GM23338 (cell line): Measurements from ENCODE around the gene SNX10. TPM values are rescaled to one million over a fixed set of nuclear protein-coding genes. Genes with fewer than 3 reads are reported as not detected.

Source experiments
- ATAC-seq: fragments of 200-7000 bp; cut with Tn5 transposase; 3 replicates; pipeline ENCODE4 v1.9.1; 2020
- DNase-seq: peaks from one replicate; pipeline ENCODE4 v3.0.0-alpha.2; 2015; ENCODE audit warnings: low spot score
- H2AFZ ChIP-seq: fragments of 200-600 bp; sonication (generic); 2 replicates; pipeline ENCODE4 v1.8.0; 2016; ENCODE audit warnings: antibody characterized with exemption, mild to moderate bottlenecking, moderate library complexity
- H3F3A ChIP-seq: fragments of 200-600 bp; sonication (generic); replicated peaks from 2 replicates; pipeline ENCODE4 v1.8.0; 2017; ENCODE audit warnings: antibody characterized with exemption, mixed run types, low read depth
- H3K27ac ChIP-seq: fragments of 200-600 bp; sonication (generic); 2 replicates; pipeline ENCODE4 v1.6.1; 2016; ENCODE audit warnings: low read depth
- H3K27me3 ChIP-seq: fragments of 200-600 bp; sonication (generic); 2 replicates; pipeline ENCODE4 v1.8.0; 2016; ENCODE audit warnings: mild to moderate bottlenecking, mixed run types, moderate library complexity; ENCODE audit not compliant: insufficient read depth
- H3K36me3 ChIP-seq: fragments of 200-600 bp; sonication (generic); 2 replicates; pipeline ENCODE4 v1.8.0; 2016; ENCODE audit warnings: mild to moderate bottlenecking; ENCODE audit not compliant: insufficient read depth
- H3K4me1 ChIP-seq: fragments of 200-600 bp; sonication (generic); 2 replicates; pipeline ENCODE4 v1.8.0; 2016; ENCODE audit warnings: mild to moderate bottlenecking, moderate library complexity; ENCODE audit not compliant: insufficient read depth
- H3K4me2 ChIP-seq: fragments of 200-600 bp; sonication (generic); 2 replicates; pipeline ENCODE4 v1.7.1; 2017; ENCODE audit warnings: mixed run types
- H3K4me3 ChIP-seq: fragments of 200-600 bp; sonication (generic); 2 replicates; pipeline ENCODE4 v1.6.1; 2016; ENCODE audit warnings: mixed run types
- H3K79me2 ChIP-seq: fragments of 200-600 bp; sonication (generic); replicated peaks from 2 replicates; pipeline ENCODE4 v1.8.0; 2017; ENCODE audit warnings: mild to moderate bottlenecking; ENCODE audit not compliant: insufficient read depth
- H3K9me2 ChIP-seq: fragments of 200-600 bp; sonication (generic); 2 replicates; pipeline ENCODE4 v1.8.0; 2017; ENCODE audit not compliant: insufficient read depth
- H4K20me1 ChIP-seq: fragments of 200-600 bp; sonication (generic); replicated peaks from 2 replicates; pipeline ENCODE4 v1.8.0; 2017; ENCODE audit warnings: mild to moderate bottlenecking; ENCODE audit not compliant: insufficient read depth
- H3K27ac Mint-ChIP-seq: 2 replicates; pipeline ENCODE4 v1.8.0; 2020; ENCODE audit warnings: inconsistent platforms, mild to moderate bottlenecking, moderate library complexity, mixed read lengths
- H3K27me3 Mint-ChIP-seq: 3 replicates; pipeline ENCODE4 v1.8.0; 2022; ENCODE audit warnings: low read depth, mild to moderate bottlenecking, moderate library complexity, mixed read lengths, inconsistent platforms; ENCODE audit not compliant: insufficient read depth, poor library complexity
- H3K36me3 Mint-ChIP-seq: 3 replicates; pipeline ENCODE4 v1.8.0; 2021; ENCODE audit warnings: low read depth, mild to moderate bottlenecking, inconsistent platforms, moderate library complexity, mixed read lengths
- H3K4me1 Mint-ChIP-seq: 3 replicates; pipeline ENCODE4 v1.8.0; 2020; ENCODE audit warnings: mild to moderate bottlenecking, inconsistent platforms, mixed read lengths
- H3K4me3 Mint-ChIP-seq: 3 replicates; pipeline ENCODE4 v1.8.0; 2021; ENCODE audit warnings: moderate library complexity, mild to moderate bottlenecking, inconsistent platforms, mixed read lengths
- H3K9me3 Mint-ChIP-seq: 3 replicates; pipeline ENCODE4 v1.8.0; 2020; ENCODE audit warnings: moderate library complexity, mild to moderate bottlenecking, inconsistent platforms, mixed read lengths
- CREB1 ChIP-seq: fragments of 250-450 bp; sonication (Bioruptor Pico); IDR thresholded peaks from 2 replicates; pipeline ENCODE4 v1.5.0; 2020; ENCODE audit warnings: low read depth, mild to moderate bottlenecking, moderate library complexity
- CTCF ChIP-seq, 2 experiments: fragments of 200-600 bp in 1 of 2; sonication (generic) in 1 of 2; conservative IDR thresholded peaks; 2 replicates each; pipeline versions ENCODE4 v1.5.1 to v1.6.1; 2016 to 2017; ENCODE audit warnings: antibody characterized with exemption in 2 of 2, low read depth in 2 of 2, mild to moderate bottlenecking in 2 of 2, moderate library complexity in 1 of 2
- EZH2 ChIP-seq: fragments of 200-600 bp; sonication (generic); IDR thresholded peaks from one replicate; pipeline ENCODE4 v1.8.0; 2017; ENCODE audit warnings: antibody characterized with exemption, mild to moderate bottlenecking, low read depth; ENCODE audit not compliant: unreplicated experiment
- EZH2phosphoT487 ChIP-seq: fragments of 200-600 bp; sonication (generic); IDR thresholded peaks from one replicate; pipeline ENCODE4 v1.8.1; 2018; ENCODE audit warnings: antibody characterized with exemption; ENCODE audit not compliant: unreplicated experiment
- JUNB ChIP-seq: IDR thresholded peaks from one replicate; pipeline ENCODE4 v1.6.1; 2016; ENCODE audit warnings: antibody characterized with exemption; ENCODE audit not compliant: unreplicated experiment
- NANOG ChIP-seq: IDR thresholded peaks from 2 replicates; pipeline ENCODE4 v1.6.1; 2016; ENCODE audit warnings: antibody characterized with exemption, borderline replicate concordance
- REST ChIP-seq: IDR thresholded peaks from one replicate; pipeline ENCODE4 v1.6.1; 2018; ENCODE audit warnings: antibody characterized with exemption; ENCODE audit not compliant: unreplicated experiment
- ZNF114 ChIP-seq: fragments of 250-450 bp; sonication (Bioruptor Pico); IDR thresholded peaks from 2 replicates; pipeline ENCODE4 v1.5.0; 2020; ENCODE audit warnings: mild to moderate bottlenecking, moderate library complexity
- ZNF462 ChIP-seq: fragments of 250-450 bp; sonication (Bioruptor Pico); IDR thresholded peaks from 2 replicates; pipeline ENCODE4 v1.5.0; 2020; ENCODE audit warnings: mild to moderate bottlenecking, moderate library complexity
- polyA plus RNA-seq: library from polyadenylated mRNA; unstranded; fragments of >200 nt; fragmentation: Nextera tagmentation; extraction: Ambion mirVana; gene quantifications from 2 replicates; pipeline ENCODE4 v1.2.1, GENCODE V29; 2016
- total RNA-seq: library from RNA; depleted of rRNA; stranded (reverse); fragments of >200 nt; shearing (Covaris generic); gene quantifications from 2 replicates; pipeline ENCODE4 v1.2.3, GENCODE V29; 2014

The SNX10 gene
- total and polyA plus RNA-seq, 2 experiments from 2014 or later, result 15.8 to 17.8 TPM

GRCh38 chr7:26265065-26265464 lies 26.6 kb upstream of the SNX10 start:
- Mint-ChIP-seq H3K4me1 (no peaks in the 10 kb centered on the region), H3K36me3 (peaks cover 30% of the 10 kb centered on the region), H3K27ac (no peak overlapping the region), H3K27me3 (peaks cover 5% of the 10 kb centered on the region), H3K9me3 (peaks cover 52% of the 10 kb centered on the region), H3K4me3 (no peak overlapping the region)
- DNase-seq, result no peak
- H3K4me3 ChIP-seq, result no peak overlapping the region
- no peaks in the 10 kb centered on the region for H3F3A ChIP-seq
- H3K4me2 ChIP-seq, result no peak overlapping the region
- no peak for TF ChIP-seq EZH2
- TF ChIP-seq NANOG, result no peak
- TF ChIP-seq CTCF (conservative IDR thresholded peaks at IDR 0.05; ENCODE audit: low read depth in 2 of 2), result no peak
- TF ChIP-seq CREB1, result no peak
- TF ChIP-seq ZNF114 (CRISPR knock-in tag), result no peak
- no peak for TF ChIP-seq EZH2phosphoT487
- no peak for TF ChIP-seq REST
- no peak for TF ChIP-seq ZNF462 (CRISPR knock-in tag)
- no peak for TF ChIP-seq JUNB
- no peaks in the 10 kb centered on the region for H3K36me3 ChIP-seq
- no peaks in the 10 kb centered on the region for H3K9me2 ChIP-seq
- ATAC-seq, result no peak
- H3K4me1 ChIP-seq, result peaks cover 2% of the 10 kb centered on the region; the same call in 1 of the 2 replicates
- H3K27ac ChIP-seq, result no peak overlapping the region
- no peaks in the 10 kb centered on the region for H3K79me2 ChIP-seq
- no peaks in the 10 kb centered on the region for H4K20me1 ChIP-seq
- H2AFZ ChIP-seq, result no peak overlapping the region
- H3K27me3 ChIP-seq, result no peaks in the 10 kb centered on the region
